ENCODE measurements around the gene EMILIN2. TPM values are rescaled to one million over a fixed set of nuclear protein-coding genes. Genes with fewer than 3 reads are reported as not detected.
A peak's percentile ranks its signal among the peaks of the same experiment; 100 is the strongest.

Gene EMILIN2
- total and polyA plus RNA-seq, 9 of the 15 experiments (the other 6 are each of a cell fraction or from before 2014, with no cell fraction given): 0.01 to 0.40 (median 0.19) TPM

- Histone ChIP-seq H3K4me1 (replicated peaks in 1 of 2; ENCODE audit: control insufficient read depth in 2 of 2, insufficient read depth in 2 of 2, low read length in 2 of 2) (no peaks in the 10 kb centered on the region), H3K27me3 (ENCODE audit: control insufficient read depth in 2 of 2, insufficient read depth in 2 of 2, low read length in 2 of 2) (no peaks in the 10 kb centered on the region), H3K36me3 (ENCODE audit: control insufficient read depth, insufficient read depth, low read length) (no peaks in the 10 kb centered on the region), H3K4me3 (no peak overlapping the region), H3K9me1 (ENCODE audit: control insufficient read depth, insufficient read depth, low read length) (no peaks in the 10 kb centered on the region), H3K4me2 (ENCODE audit: insufficient read depth, low read length) (no peak overlapping the region), H3K27ac (ENCODE audit: extremely low read depth, low read depth, low read length) (no peak overlapping the region), H3K79me2 (ENCODE audit: control insufficient read depth, insufficient read depth, low read length) (no peaks in the 10 kb centered on the region), H3K9ac (ENCODE audit: insufficient read depth in 1 of 2, low read depth in 2 of 2, low read length in 2 of 2) (no peak overlapping the region), H2AFZ (ENCODE audit: low read depth, low read length) (no peak overlapping the region), H4K20me1 (replicated peaks; ENCODE audit: control insufficient read depth, insufficient read depth, low read length) (no peaks in the 10 kb centered on the region), H3K9me3 (replicated peaks; ENCODE audit: control insufficient read depth, insufficient read depth, low read depth, low read length) (no peaks in the 10 kb centered on the region; the same call in 1 of the 2 replicates)
- WGBS (ENCODE audit: insufficient coverage, low coverage, missing lambda C conversion rate): 31% methylated on average over 2 of the region's 2 CpGs
- in situ Hi-C loops (cut with MboI): no loop called here
- peak in 1 of 2 experiments; percentile 68; a peak in 1 of 3 replicates for TF ChIP-seq CBX3 (IDR thresholded peaks at IDR 0.05; ENCODE audit: borderline replicate concordance in 1 of 2, low read length in 2 of 2)
- TF ChIP-seq HMBOX1 (IDR thresholded peaks at IDR 0.05): no peak
- TF ChIP-seq USF2 (CRISPR knock-in tag; IDR thresholded peaks at IDR 0.05): no peak
- TF ChIP-seq TRIM28 (IDR thresholded peaks at IDR 0.05): peak; percentile 52; the same call in 1 of the 2 replicates
- TF ChIP-seq SPI1 (IDR thresholded peaks at IDR 0.05; ENCODE audit: borderline replicate concordance, low read depth, low read length): no peak
- TF ChIP-seq PYGO2 (tag; IDR thresholded peaks at IDR 0.05): no peak
- ATAC-seq (no peak), DNase-seq (ENCODE audit: extremely low read depth in 1 of 4, low spot score in 3 of 4) (no peak), FAIRE-seq (no peak)
- intact Hi-C loops (cut with micrococcal nuclease): no loop called here
- POLR2A ChIA-PET: no interaction called here
- CTCF ChIA-PET (ENCODE audit: low intra/inter-chr PET ratio): no interaction called here
- BruUV-seq (replicated peaks): no TSS peak
These were observed 31.9 kb upstream of the EMILIN2 start for GRCh38 chr18:2814928-2815327.
